Calu3 (cell line): ENCODE results near the gene GFOD1. TPM values are rescaled to one million over a fixed set of nuclear protein-coding genes. Genes with fewer than 3 reads are reported as not detected.

Experiments
- BruUV-seq: library from RNA; stranded (reverse); fragments of 400-500 nt; replicated peaks from 2 replicates; lab custom pipeline; 2021; lab: Mats Ljungman, UMichigan
- CTCF ChIA-PET: fragments of 300-600 bp; sonication (Branson Sonifier 250); formaldehyde crosslinking; loops from one replicate; lab custom pipeline; 2022; ENCODE audit warnings: antibody characterized with exemption; lab: Charles Lee
- DNase-seq: peaks from one replicate; pipeline ENCODE4 v3.0.0; 2022
- H3K27ac Mint-ChIP-seq: one replicate; pipeline ENCODE4 v1.8.0; 2022; ENCODE audit warnings: mixed read lengths; ENCODE audit not compliant: unreplicated experiment
- H3K27me3 Mint-ChIP-seq: one replicate; pipeline ENCODE4 v1.8.0; 2022; ENCODE audit warnings: mixed read lengths; ENCODE audit not compliant: unreplicated experiment
- H3K36me3 Mint-ChIP-seq: one replicate; pipeline ENCODE4 v1.8.0; 2022; ENCODE audit warnings: mild to moderate bottlenecking, moderate library complexity, mixed read lengths; ENCODE audit not compliant: insufficient read depth, unreplicated experiment
- H3K4me1 Mint-ChIP-seq: one replicate; pipeline ENCODE4 v1.8.0; 2022; ENCODE audit warnings: mild to moderate bottlenecking, low read depth, mixed read lengths; ENCODE audit not compliant: unreplicated experiment
- H3K4me3 Mint-ChIP-seq: one replicate; pipeline ENCODE4 v1.8.0; 2022; ENCODE audit warnings: mild to moderate bottlenecking, low read depth, moderate library complexity, mixed read lengths; ENCODE audit not compliant: unreplicated experiment
- H3K9me3 Mint-ChIP-seq: one replicate; pipeline ENCODE4 v1.8.0; 2022; ENCODE audit warnings: low read depth, mixed read lengths; ENCODE audit not compliant: unreplicated experiment
- CTCF ChIP-seq: fragments of 200-600 bp; IDR thresholded peaks from one replicate; pipeline ENCODE4 v1.8.0; 2022; ENCODE audit warnings: antibody characterized with exemption; ENCODE audit not compliant: unreplicated experiment
- intact Hi-C: fragments of 100-400 bp; cut with micrococcal nuclease; formaldehyde crosslinking; loops from one replicate; pipeline ENCODE4 v1.10.0; 2022; ENCODE audit not compliant: unreplicated experiment
- total RNA-seq: library from RNA; stranded (reverse); gene quantifications from 2 replicates; pipeline ENCODE4 v1.2.3, GENCODE V29; 2022

The GFOD1 gene
- total RNA-seq, 1 experiment from 2014 or later, result 9.5 TPM

GRCh38 chr6:13417431-13417830, 70.0 kb downstream of the GFOD1 start:
- no peaks in the 10 kb centered on the region for H3K27me3 Mint-ChIP-seq
- TF ChIP-seq CTCF, result no peak
- H3K4me3 Mint-ChIP-seq, result no peak overlapping the region
- H3K36me3 Mint-ChIP-seq, result peaks cover 5% of the 10 kb centered on the region
- no peaks in the 10 kb centered on the region for H3K9me3 Mint-ChIP-seq
- intact Hi-C loops, result no loop called here
- no peak for DNase-seq
- BruUV-seq, result no TSS peak
- no peak overlapping the region for H3K27ac Mint-ChIP-seq
- H3K4me1 Mint-ChIP-seq, result peaks cover 34% of the 10 kb centered on the region
- CTCF ChIA-PET, result no interaction called here

- no TSS peak for BruUV-seq
- no peak for TF ChIP-seq CTCF
- H3K36me3 Mint-ChIP-seq, result peaks cover 5% of the 10 kb centered on the region
- no peaks in the 10 kb centered on the region for H3K27me3 Mint-ChIP-seq
- no peak for DNase-seq
- no peaks in the 10 kb centered on the region for H3K9me3 Mint-ChIP-seq
- no peak overlapping the region for H3K27ac Mint-ChIP-seq
- intact Hi-C loops, result no loop called here
- H3K4me3 Mint-ChIP-seq, result no peak overlapping the region
- CTCF ChIA-PET, result no interaction called here
- peaks cover 33% of the 10 kb centered on the region for H3K4me1 Mint-ChIP-seq
Measured at GRCh38 chr6:13415283-13415682, 72.1 kb downstream of the GFOD1 start.

- H3K27me3 Mint-ChIP-seq, result no peaks in the 10 kb centered on the region
- no peak overlapping the region for H3K27ac Mint-ChIP-seq
- no peaks in the 10 kb centered on the region for H3K9me3 Mint-ChIP-seq
- no peak for TF ChIP-seq CTCF
- H3K4me1 Mint-ChIP-seq, result peaks cover 32% of the 10 kb centered on the region
- DNase-seq, result no peak
- H3K36me3 Mint-ChIP-seq, result no peaks in the 10 kb centered on the region
- no TSS peak for BruUV-seq
- intact Hi-C loops, result no loop called here
- H3K4me3 Mint-ChIP-seq, result no peak overlapping the region
- CTCF ChIA-PET, result no interaction called here
Measured at GRCh38 chr6:13413900-13414555, 73.4 kb downstream of the GFOD1 start.

DNA sequence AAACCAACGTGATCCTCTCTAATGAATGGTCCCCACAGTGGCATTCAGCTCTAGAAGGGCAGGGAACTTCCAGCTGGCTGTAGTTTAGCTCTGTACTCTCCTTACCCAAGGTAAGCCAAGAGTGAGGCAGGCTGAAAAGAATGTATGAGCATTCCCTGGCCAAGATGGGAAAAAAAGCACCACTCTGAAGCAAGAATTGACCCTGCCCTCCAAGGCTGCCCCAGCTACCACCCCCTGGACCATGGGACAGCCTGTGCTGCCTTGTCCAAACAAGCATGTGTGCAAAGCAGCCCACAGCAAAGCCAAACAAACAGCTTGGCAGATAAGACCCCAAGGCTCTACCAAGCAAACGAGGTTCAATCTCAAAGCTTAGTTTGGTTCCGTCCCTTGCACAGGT, 73.9 kb downstream of the GFOD1 start:
- CTCF ChIA-PET, result no interaction called here
- H3K4me3 Mint-ChIP-seq, result no peak overlapping the region
- no peak for TF ChIP-seq CTCF
- H3K27ac Mint-ChIP-seq, result no peak overlapping the region
- no peaks in the 10 kb centered on the region for H3K27me3 Mint-ChIP-seq
- no peak for DNase-seq
- peaks cover 32% of the 10 kb centered on the region for H3K4me1 Mint-ChIP-seq
- H3K36me3 Mint-ChIP-seq, result no peaks in the 10 kb centered on the region
- BruUV-seq, result no TSS peak
- intact Hi-C loops, result no loop called here
- H3K9me3 Mint-ChIP-seq, result no peaks in the 10 kb centered on the region
